Endodermal cell (in vitro differentiated cells): Measurements from ENCODE around the gene SRSF2. TPM values are rescaled to one million over a fixed set of nuclear protein-coding genes. Genes with fewer than 3 reads are reported as not detected.
"Not testable (repeated sequence)": the region's sequence is repeated elsewhere in the genome, so short reads cannot be mapped to it uniquely, and the experiment has no call there.

Experiments used
- DNase-seq: peaks from one replicate; pipeline ENCODE4 v3.0.0-alpha.2; 2017
- H3K27ac ChIP-seq: 2 replicates; pipeline ENCODE4 v1.5.1; 2013; ENCODE audit warnings: mild to moderate bottlenecking, low read depth, low read length, moderate library complexity
- H3K27me3 ChIP-seq: 2 replicates; pipeline ENCODE4 v1.6.1; 2013; ENCODE audit warnings: mild to moderate bottlenecking, low read length, moderate library complexity; ENCODE audit not compliant: insufficient read depth, control insufficient read depth, poor library complexity, severe bottlenecking
- H3K36me3 ChIP-seq: 2 replicates; pipeline ENCODE4 v1.7.0; 2013; ENCODE audit warnings: mild to moderate bottlenecking, low read length, moderate library complexity; ENCODE audit not compliant: control insufficient read depth, insufficient read depth
- H3K4me1 ChIP-seq: one replicate; pipeline ENCODE4 v1.7.0; 2013; ENCODE audit warnings: low read length; ENCODE audit not compliant: control insufficient read depth, insufficient read depth
- H3K4me3 ChIP-seq: 2 replicates; pipeline ENCODE4 v1.5.1; 2013; ENCODE audit warnings: mild to moderate bottlenecking, low read length, moderate library complexity
- H3K9ac ChIP-seq: 2 replicates; pipeline ENCODE4 v1.6.1; 2013; ENCODE audit warnings: mild to moderate bottlenecking, low read length, moderate library complexity; ENCODE audit not compliant: poor library complexity, severe bottlenecking; ENCODE audit errors: extremely low read depth
- H3K9me3 ChIP-seq: 2 replicates; pipeline ENCODE4 v1.6.1; 2013; ENCODE audit warnings: mild to moderate bottlenecking, low read length, moderate library complexity; ENCODE audit not compliant: control insufficient read depth
- H3K27ac Mint-ChIP-seq: 2 replicates; pipeline ENCODE4 v1.8.0; 2020; ENCODE audit warnings: mixed read lengths
- H3K27me3 Mint-ChIP-seq: 2 replicates; pipeline ENCODE4 v1.8.0; 2021; ENCODE audit warnings: mild to moderate bottlenecking, mixed read lengths; ENCODE audit not compliant: insufficient read depth
- H3K36me3 Mint-ChIP-seq: 2 replicates; pipeline ENCODE4 v1.8.0; 2020; ENCODE audit warnings: low read depth, mixed read lengths
- H3K4me1 Mint-ChIP-seq: 2 replicates; pipeline ENCODE4 v1.8.0; 2020; ENCODE audit warnings: mixed read lengths
- H3K4me3 Mint-ChIP-seq: 2 replicates; pipeline ENCODE4 v1.8.0; 2020; ENCODE audit warnings: mild to moderate bottlenecking, moderate library complexity, mixed read lengths
- H3K9me3 Mint-ChIP-seq: 2 replicates; pipeline ENCODE4 v1.8.0; 2020; ENCODE audit warnings: mild to moderate bottlenecking, mixed read lengths
- WGBS, 2 experiments: methylation state at CpG; one replicate each; pipeline versions ENCODE4 v1.1.5 to v1.1.7; 2013; ENCODE audit warnings: missing lambda C conversion rate in 2 of 2, mixed read lengths in 1 of 2; ENCODE audit not compliant: insufficient coverage in 1 of 2, insufficient read length in 1 of 2; 5-methylcytosine and 5-hydroxymethylcytosine counted together
- total RNA-seq, 2 donors: library from RNA; stranded (reverse); fragmentation: NEBNext Ultra II Directional in 1 of 2; extraction: Animal tissue kit (Norgen Biotek cat#: 25700) in 1 of 2; gene quantifications; 2 replicates in 1 of 2; 3 replicates in 1 of 2; pipeline ENCODE4 v1.2.1, GENCODE V29; 2021
- TF ChIP-seq, protein P1 (sequence below): fragments of 200-600 bp; sonication (generic); conservative IDR thresholded peaks from 2 replicates; pipeline ENCODE4 v1.5.0; 2021; ENCODE audit warnings: antibody characterized with exemption, mild to moderate bottlenecking

SRSF2 gene
- total RNA-seq, 2 donors from 2014 or later: 255 to 307 TPM

DNA sequence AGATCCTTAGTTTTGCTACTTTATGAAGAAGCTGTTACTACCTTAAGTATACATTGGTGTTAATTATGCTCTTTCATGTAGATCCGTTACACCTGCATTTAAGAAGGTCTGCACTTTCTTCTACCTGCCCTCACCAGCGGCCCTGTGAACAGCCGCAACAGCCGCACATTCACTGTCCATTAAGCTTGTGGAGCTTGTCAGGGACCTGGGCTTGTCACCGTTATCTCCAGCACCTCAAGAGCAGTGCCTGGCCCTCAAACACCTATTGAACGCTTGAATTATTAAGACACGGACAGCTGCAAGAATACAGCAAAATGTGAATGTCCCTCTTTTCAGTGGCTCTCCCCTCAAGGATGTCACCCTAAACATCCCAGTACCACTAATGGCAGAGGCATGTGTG, 23.4 kb downstream of the SRSF2 start:
- no peak overlapping the region for H3K9ac ChIP-seq
- peaks cover 15% of the 10 kb centered on the region for H3K4me1 ChIP-seq
- DNase-seq: no peak
- H3K4me3 ChIP-seq: no peak overlapping the region
- Mint-ChIP-seq H3K9me3 (no peaks in the 10 kb centered on the region), H3K36me3 (peaks cover 27% of the 10 kb centered on the region), H3K27me3 (peaks cover 5% of the 10 kb centered on the region), H3K27ac (no peak overlapping the region), H3K4me3 (no peak overlapping the region), H3K4me1 (peaks cover 19% of the 10 kb centered on the region)
- TF ChIP-seq, protein P1, sequence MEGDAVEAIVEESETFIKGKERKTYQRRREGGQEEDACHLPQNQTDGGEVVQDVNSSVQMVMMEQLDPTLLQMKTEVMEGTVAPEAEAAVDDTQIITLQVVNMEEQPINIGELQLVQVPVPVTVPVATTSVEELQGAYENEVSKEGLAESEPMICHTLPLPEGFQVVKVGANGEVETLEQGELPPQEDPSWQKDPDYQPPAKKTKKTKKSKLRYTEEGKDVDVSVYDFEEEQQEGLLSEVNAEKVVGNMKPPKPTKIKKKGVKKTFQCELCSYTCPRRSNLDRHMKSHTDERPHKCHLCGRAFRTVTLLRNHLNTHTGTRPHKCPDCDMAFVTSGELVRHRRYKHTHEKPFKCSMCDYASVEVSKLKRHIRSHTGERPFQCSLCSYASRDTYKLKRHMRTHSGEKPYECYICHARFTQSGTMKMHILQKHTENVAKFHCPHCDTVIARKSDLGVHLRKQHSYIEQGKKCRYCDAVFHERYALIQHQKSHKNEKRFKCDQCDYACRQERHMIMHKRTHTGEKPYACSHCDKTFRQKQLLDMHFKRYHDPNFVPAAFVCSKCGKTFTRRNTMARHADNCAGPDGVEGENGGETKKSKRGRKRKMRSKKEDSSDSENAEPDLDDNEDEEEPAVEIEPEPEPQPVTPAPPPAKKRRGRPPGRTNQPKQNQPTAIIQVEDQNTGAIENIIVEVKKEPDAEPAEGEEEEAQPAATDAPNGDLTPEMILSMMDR: no peak
- whole genome bisulfite sequencing, 2 experiments: 93 to 94% methylated on average over 7 of the region's 7 CpGs
- H3K27me3 ChIP-seq: no peaks in the 10 kb centered on the region
- H3K27ac ChIP-seq: no peak overlapping the region
- H3K9me3 ChIP-seq: no peaks in the 10 kb centered on the region
- H3K36me3 ChIP-seq: peaks cover 49% of the 10 kb centered on the region

DNA sequence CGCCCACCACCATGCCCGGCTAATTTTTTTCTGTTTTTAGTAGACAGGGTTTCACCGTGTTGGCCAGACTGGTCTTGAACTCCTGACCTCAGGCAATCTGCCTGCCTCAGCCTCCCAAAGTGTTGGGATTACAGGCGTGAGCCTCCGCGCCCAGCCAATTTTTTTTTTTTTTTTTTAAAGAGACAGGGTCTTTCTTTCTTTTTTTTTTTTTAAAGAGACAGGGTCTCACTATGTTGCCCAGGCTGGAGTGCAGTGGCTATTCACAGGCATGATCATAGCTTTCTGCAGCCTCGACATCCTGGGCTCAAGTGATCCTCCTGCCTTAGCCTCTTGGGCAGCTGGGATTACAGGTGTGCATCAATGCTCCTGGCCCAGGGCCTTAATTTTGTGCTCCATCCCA, 24.8 kb downstream of the SRSF2 start:
- H3K4me3 Mint-ChIP-seq: not testable (repeated sequence)
- 82 to 93% methylated on average over 2 to 7 of the region's 7 CpGs for WGBS, 2 experiments
- peaks cover 19% of the 10 kb centered on the region for H3K4me1 ChIP-seq

DNA sequence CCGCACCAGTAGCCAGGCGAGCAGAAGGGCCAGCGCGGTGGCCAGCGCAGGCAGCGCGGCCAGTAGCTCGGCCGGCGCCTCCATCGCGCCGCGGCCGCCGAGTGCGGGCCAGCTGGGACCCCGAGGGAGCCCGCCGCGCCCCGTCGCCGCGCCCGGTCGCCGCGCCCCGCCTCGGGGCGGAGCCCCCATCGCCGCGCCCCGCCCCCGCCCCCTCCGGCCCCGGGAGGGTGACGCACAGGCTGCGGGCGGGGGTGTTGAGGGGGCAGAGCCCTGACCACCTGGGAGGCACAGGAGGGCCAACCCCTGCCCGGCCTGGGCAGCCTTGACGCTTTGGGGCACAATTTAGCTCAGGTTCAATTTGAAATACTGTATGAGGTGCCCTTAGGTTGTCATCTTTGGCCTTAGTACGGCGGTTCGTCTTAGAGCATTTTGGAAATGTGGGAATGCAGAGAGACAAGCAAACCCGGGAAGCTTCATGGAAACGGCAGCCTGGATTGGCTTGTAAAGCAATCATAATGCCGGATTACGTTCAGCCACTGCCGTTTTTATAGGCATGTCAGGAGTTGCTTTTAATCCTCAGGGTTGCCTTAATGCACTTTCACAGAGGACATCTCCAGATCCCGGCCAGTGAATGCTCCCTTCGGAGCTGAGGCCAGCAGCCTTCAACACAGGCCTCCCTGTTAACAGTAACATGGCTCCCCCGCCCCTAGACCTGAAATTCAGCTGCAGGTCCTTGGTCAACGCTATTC, 26.1 kb downstream of the SRSF2 start, which contains the start of gene MXRA7:
Gene MXRA7 (minus strand): TSS at position 103 of the 749 bp plus-strand sequence. CDS start 19 bp downstream, at position 84.
- Histone ChIP-seq H3K4me3 (peak within 1 kb of the TSS; percentile 92), H3K9me3 (no peaks in the 10 kb centered on the region), H3K27me3 (no peaks in the 10 kb centered on the region), H3K4me1 (peaks cover 19% of the 10 kb centered on the region), H3K9ac (peak within 1 kb of the TSS; percentile 64), H3K27ac (peak within 1 kb of the TSS; percentile 41), H3K36me3 (peaks cover 26% of the 10 kb centered on the region)
- WGBS, 2 experiments: 12 to 30% methylated on average over 10 to 49 of the region's 56 CpGs
- TF ChIP-seq, protein P1: no peak
- Mint-ChIP-seq H3K4me1 (peaks cover 31% of the 10 kb centered on the region), H3K27me3 (peaks cover 7% of the 10 kb centered on the region), H3K4me3 (peak within 1 kb of the TSS; percentile 70), H3K9me3 (no peaks in the 10 kb centered on the region), H3K27ac (peak within 1 kb of the TSS; percentile 92), H3K36me3 (peaks cover 7% of the 10 kb centered on the region)
- peak; percentile 94 for DNase-seq

More for the DNA sequence above, 24.8 kb downstream of the SRSF2 start:
- not testable (repeated sequence) for DNase-seq, H3K27ac ChIP-seq, H3K9me3 Mint-ChIP-seq, H3K27ac Mint-ChIP-seq, H3K9ac ChIP-seq, H3K27me3 Mint-ChIP-seq, H3K4me3 ChIP-seq, H3K27me3 ChIP-seq, H3K9me3 ChIP-seq
- peaks cover 31% of the 10 kb centered on the region for H3K4me1 Mint-ChIP-seq
- H3K36me3 Mint-ChIP-seq: peaks cover 18% of the 10 kb centered on the region
- H3K36me3 ChIP-seq: peaks cover 37% of the 10 kb centered on the region

DNA sequence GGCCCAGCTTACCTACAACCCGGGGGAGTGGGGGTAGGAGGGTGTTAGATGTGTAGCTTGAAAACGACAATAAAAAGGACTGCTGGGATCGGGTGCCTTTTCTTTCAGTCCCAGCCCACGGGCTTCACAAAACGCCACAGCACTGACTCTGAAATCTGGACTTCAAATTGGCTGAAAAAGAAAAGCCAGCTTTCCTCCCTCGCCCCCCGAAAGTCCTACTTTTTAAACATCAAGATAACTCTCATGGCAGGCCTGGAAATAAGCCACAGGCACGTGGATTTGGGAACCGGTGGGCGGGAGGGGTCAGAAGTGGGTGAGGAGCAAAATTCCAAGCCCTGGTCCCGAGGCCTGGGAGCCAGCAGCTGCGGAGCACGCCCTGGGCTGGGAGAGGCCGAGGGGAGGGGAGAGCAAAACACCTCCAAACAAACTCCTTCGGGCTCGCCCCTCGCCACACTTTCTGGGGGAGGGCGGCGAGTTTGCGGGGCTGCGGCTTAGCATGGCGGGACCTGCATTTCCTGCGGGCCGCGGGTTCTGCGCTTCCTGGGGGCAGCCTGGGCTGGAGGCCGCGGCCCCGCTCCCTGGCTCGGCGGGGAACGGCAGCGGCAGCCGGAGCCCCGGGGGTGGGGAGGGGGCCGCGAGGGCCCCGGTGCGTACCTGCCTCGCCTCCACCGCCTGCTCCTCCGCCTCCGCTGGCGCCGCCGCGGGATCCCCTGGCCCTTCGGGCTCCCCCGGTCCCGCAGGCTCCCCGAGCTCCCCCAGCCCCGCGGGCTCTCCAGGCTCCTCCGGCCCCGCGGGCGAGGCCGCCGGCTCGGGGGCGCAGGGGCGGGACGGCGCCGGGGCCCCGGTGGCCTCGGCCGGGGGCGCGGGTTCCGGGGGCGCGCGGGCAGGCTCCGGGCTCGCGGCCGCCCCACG, 26.9 kb downstream of the SRSF2 start:
- H3K27ac ChIP-seq: peak overlapping the region; percentile 41
- not testable (repeated sequence) for H3K27me3 ChIP-seq, H3K36me3 Mint-ChIP-seq, H3K9me3 Mint-ChIP-seq, H3K9me3 ChIP-seq, H3K27me3 Mint-ChIP-seq
- DNase-seq: peak; percentile 79
- peaks cover 17% of the 10 kb centered on the region for H3K36me3 ChIP-seq
- Mint-ChIP-seq H3K4me3 (peak overlapping the region; percentile 70), H3K27ac (peak overlapping the region; percentile 87), H3K4me1 (peaks cover 31% of the 10 kb centered on the region)
- 2 to 5% methylated on average over 10 to 36 of the region's 79 CpGs for WGBS, 2 experiments
- H3K9ac ChIP-seq: peak overlapping the region; percentile 64
- peak overlapping the region; percentile 92 for H3K4me3 ChIP-seq
- H3K4me1 ChIP-seq: peaks cover 19% of the 10 kb centered on the region
